ENCODE results near the gene FAM227B.

DNA sequence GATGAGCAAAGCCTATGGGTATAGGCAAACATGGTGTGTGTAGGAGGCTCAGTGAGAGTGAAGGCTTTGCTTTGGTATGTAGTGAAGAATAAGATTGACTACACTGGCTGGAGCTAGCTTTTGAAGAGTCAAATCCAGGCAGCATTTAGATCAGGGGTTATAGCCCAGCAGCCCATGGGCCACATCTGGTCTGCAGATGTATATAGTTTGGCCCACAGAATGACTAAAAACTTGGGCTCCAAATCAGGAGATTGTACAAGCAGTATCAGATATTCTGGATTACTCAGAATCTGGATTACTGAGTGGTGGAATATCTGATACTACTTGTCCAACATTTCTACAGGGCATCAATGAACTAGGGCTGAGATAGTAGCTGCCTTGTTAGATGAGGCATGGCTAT is 290.5 kb downstream of the FAM227B start:
- TF ChIP-seq EZH2phosphoT487 (IDR thresholded peaks at IDR 0.05; ENCODE audit: borderline replicate concordance): no peak
- TF ChIP-seq, protein P1, sequence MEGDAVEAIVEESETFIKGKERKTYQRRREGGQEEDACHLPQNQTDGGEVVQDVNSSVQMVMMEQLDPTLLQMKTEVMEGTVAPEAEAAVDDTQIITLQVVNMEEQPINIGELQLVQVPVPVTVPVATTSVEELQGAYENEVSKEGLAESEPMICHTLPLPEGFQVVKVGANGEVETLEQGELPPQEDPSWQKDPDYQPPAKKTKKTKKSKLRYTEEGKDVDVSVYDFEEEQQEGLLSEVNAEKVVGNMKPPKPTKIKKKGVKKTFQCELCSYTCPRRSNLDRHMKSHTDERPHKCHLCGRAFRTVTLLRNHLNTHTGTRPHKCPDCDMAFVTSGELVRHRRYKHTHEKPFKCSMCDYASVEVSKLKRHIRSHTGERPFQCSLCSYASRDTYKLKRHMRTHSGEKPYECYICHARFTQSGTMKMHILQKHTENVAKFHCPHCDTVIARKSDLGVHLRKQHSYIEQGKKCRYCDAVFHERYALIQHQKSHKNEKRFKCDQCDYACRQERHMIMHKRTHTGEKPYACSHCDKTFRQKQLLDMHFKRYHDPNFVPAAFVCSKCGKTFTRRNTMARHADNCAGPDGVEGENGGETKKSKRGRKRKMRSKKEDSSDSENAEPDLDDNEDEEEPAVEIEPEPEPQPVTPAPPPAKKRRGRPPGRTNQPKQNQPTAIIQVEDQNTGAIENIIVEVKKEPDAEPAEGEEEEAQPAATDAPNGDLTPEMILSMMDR (conservative IDR thresholded peaks at IDR 0.05; ENCODE audit: low read length): no peak

Data from Loucy (cell line).